Neural cell (in vitro differentiated cells): Measurements from ENCODE around the gene PRKAR1A. TPM values are rescaled to one million over a fixed set of nuclear protein-coding genes. Genes with fewer than 3 reads are reported as not detected.

ENCODE experiments used
- H2AFZ ChIP-seq: fragments of 200-600, 300-800 bp; sonication (generic), shearing (Covaris generic); 2 replicates; pipeline ENCODE4 v1.6.0; 2014; ENCODE audit warnings: low read depth, mild to moderate bottlenecking, antibody characterized with exemption, low read length, moderate library complexity
- H3F3A ChIP-seq: fragments of 200-600 bp; shearing (Covaris generic); 2 replicates; pipeline ENCODE4 v1.6.1; 2016; ENCODE audit warnings: mild to moderate bottlenecking, moderate library complexity, mixed read lengths, antibody characterized with exemption, low read length; ENCODE audit not compliant: insufficient read depth, poor library complexity, severe bottlenecking
- H3K27ac ChIP-seq: fragments of 200-600, 300-800 bp; sonication (generic), shearing (Covaris generic); 2 replicates; pipeline ENCODE4 v1.5.1; 2014; ENCODE audit warnings: mild to moderate bottlenecking, low read length, moderate library complexity
- H3K27me3 ChIP-seq: fragments of 300-800, 200-600 bp; sonication (generic), shearing (Covaris generic); 2 replicates; pipeline ENCODE4 v1.6.0; 2014; ENCODE audit warnings: mild to moderate bottlenecking, low read depth, low read length, moderate library complexity; ENCODE audit not compliant: insufficient read depth
- H3K36me3 ChIP-seq: fragments of 300-800, 200-600 bp; sonication (generic), shearing (Covaris generic); 2 replicates; pipeline ENCODE4 v1.5.1; 2014; ENCODE audit warnings: mild to moderate bottlenecking, antibody characterized with exemption, low read length, moderate library complexity; ENCODE audit not compliant: insufficient read depth
- H3K4me2 ChIP-seq: fragments of 300-800, 200-600 bp; sonication (generic), shearing (Covaris generic); 2 replicates; pipeline ENCODE4 v1.6.0; 2014; ENCODE audit warnings: mild to moderate bottlenecking, low read length
- H3K4me3 ChIP-seq: fragments of 300-800, 200-600 bp; sonication (generic), shearing (Covaris generic); 2 replicates; pipeline ENCODE4 v1.5.1; 2014; ENCODE audit warnings: mild to moderate bottlenecking, low read length, moderate library complexity
- H3K79me2 ChIP-seq: fragments of 200-600 bp; shearing (Covaris generic); replicated peaks from 2 replicates; pipeline ENCODE4 v1.6.0; 2014; ENCODE audit warnings: mild to moderate bottlenecking, low read length, moderate library complexity; ENCODE audit not compliant: insufficient read depth
- H3K9ac ChIP-seq: fragments of 300-800, 200-600 bp; sonication (generic), shearing (Covaris generic); 2 replicates; pipeline ENCODE4 v1.6.1; 2016; ENCODE audit warnings: mild to moderate bottlenecking, low read length, mixed read lengths
- H3K9me2 ChIP-seq: fragments of 200-600 bp; shearing (Covaris generic); 2 replicates; pipeline ENCODE4 v1.6.1; 2016; ENCODE audit warnings: mild to moderate bottlenecking, low read length, mixed read lengths; ENCODE audit not compliant: insufficient read depth
- H3K9me3 ChIP-seq: fragments of 200-600, 300-800 bp; sonication (generic), shearing (Covaris generic); 2 replicates; pipeline ENCODE4 v1.6.1; 2016; ENCODE audit warnings: mild to moderate bottlenecking, mixed run types, low read length, moderate library complexity, mixed read lengths
- H4K20me1 ChIP-seq: fragments of 200-600 bp; shearing (Covaris generic); 2 replicates; pipeline ENCODE4 v1.6.1; 2016; ENCODE audit warnings: mild to moderate bottlenecking, mixed run types; ENCODE audit not compliant: insufficient read depth
- EP300 ChIP-seq: fragments of 450-650 bp; conservative IDR thresholded peaks from 2 replicates; pipeline ENCODE4 v1.6.1; 2014; ENCODE audit warnings: antibody characterized with exemption, mild to moderate bottlenecking, moderate library complexity; ENCODE audit not compliant: poor library complexity, severe bottlenecking
- EZH2 ChIP-seq: fragments of 200-600, 300-800 bp; shearing (Covaris generic), sonication (generic); IDR thresholded peaks from 2 replicates; pipeline ENCODE4 v1.6.1; 2014; ENCODE audit warnings: antibody characterized with exemption, low read length, borderline replicate concordance, mild to moderate bottlenecking; ENCODE audit not compliant: insufficient read depth, poor library complexity, severe bottlenecking
- MXI1 ChIP-seq: fragments of 450-650 bp; conservative IDR thresholded peaks from 2 replicates; pipeline ENCODE4 v1.6.1; 2014; ENCODE audit warnings: antibody characterized with exemption, mild to moderate bottlenecking; ENCODE audit not compliant: poor library complexity, severe bottlenecking
- POLR2AphosphoS5 ChIP-seq: IDR thresholded peaks from 2 replicates; pipeline ENCODE4 v1.6.1; 2012
- RAD21 ChIP-seq: fragments of 450-650 bp; conservative IDR thresholded peaks from 2 replicates; pipeline ENCODE4 v1.6.1; 2014; ENCODE audit warnings: antibody characterized with exemption, mild to moderate bottlenecking, moderate library complexity
- SMC3 ChIP-seq: fragments of 450-650 bp; conservative IDR thresholded peaks from 2 replicates; pipeline ENCODE4 v1.6.1; 2014; ENCODE audit warnings: antibody characterized with exemption, mild to moderate bottlenecking, moderate library complexity; ENCODE audit not compliant: poor library complexity
- TAF1 ChIP-seq: IDR thresholded peaks from 2 replicates; pipeline ENCODE4 v1.6.1; 2012; ENCODE audit warnings: low read depth
- polyA plus RNA-seq: library from polyadenylated mRNA; depleted of rRNA; stranded (reverse); fragments of >200 nt; gene quantifications from 2 replicates; pipeline ENCODE4 v1.2.3, GENCODE V29; 2014
- TF ChIP-seq, protein P1 (sequence below): fragments of 450-650 bp; IDR thresholded peaks from 2 replicates; pipeline ENCODE4 v1.5.1; 2014; ENCODE audit warnings: antibody characterized with exemption, mild to moderate bottlenecking, moderate library complexity; ENCODE audit not compliant: poor library complexity, severe bottlenecking
- TF ChIP-seq, protein P2 (sequence below): IDR thresholded peaks from 2 replicates; pipeline ENCODE4 v1.6.1; 2012; ENCODE audit warnings: borderline replicate concordance

PRKAR1A gene
- polyA plus RNA-seq, 1 donor from 2014 or later, result 539 TPM

DNA sequence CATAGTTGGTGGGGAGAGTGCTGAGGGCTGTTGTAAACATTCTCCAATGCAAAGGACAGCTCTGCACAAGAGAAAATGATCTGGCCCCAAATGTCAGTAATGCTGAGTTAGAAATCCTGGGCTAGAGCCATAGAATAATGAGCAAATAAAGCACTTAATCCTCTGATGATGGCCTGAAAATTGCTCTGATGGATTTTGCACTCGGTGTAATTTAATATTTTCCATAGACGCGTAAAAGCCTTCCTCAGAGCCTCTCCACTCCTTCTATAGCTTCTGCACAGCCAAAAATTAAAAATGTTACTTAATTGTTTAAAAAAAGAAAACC lies 65.2 kb downstream of the PRKAR1A start:
- Histone ChIP-seq H3K9me3 (no peaks in the 10 kb centered on the region), H3K27me3 (no peaks in the 10 kb centered on the region), H3K27ac (no peak overlapping the region), H3K4me2 (no peak overlapping the region), H3K79me2 (no peaks in the 10 kb centered on the region), H3F3A (no peaks in the 10 kb centered on the region), H3K4me3 (no peak overlapping the region), H3K36me3 (no peaks in the 10 kb centered on the region), H2AFZ (no peak overlapping the region), H3K9ac (no peak overlapping the region), H3K9me2 (no peaks in the 10 kb centered on the region), H4K20me1 (no peaks in the 10 kb centered on the region)
- TF ChIP-seq POLR2AphosphoS5 (no peak), EZH2 (no peak), SMC3 (no peak), TAF1 (no peak), MXI1 (no peak), EP300 (no peak), RAD21 (no peak)
- TF ChIP-seq, protein P1, sequence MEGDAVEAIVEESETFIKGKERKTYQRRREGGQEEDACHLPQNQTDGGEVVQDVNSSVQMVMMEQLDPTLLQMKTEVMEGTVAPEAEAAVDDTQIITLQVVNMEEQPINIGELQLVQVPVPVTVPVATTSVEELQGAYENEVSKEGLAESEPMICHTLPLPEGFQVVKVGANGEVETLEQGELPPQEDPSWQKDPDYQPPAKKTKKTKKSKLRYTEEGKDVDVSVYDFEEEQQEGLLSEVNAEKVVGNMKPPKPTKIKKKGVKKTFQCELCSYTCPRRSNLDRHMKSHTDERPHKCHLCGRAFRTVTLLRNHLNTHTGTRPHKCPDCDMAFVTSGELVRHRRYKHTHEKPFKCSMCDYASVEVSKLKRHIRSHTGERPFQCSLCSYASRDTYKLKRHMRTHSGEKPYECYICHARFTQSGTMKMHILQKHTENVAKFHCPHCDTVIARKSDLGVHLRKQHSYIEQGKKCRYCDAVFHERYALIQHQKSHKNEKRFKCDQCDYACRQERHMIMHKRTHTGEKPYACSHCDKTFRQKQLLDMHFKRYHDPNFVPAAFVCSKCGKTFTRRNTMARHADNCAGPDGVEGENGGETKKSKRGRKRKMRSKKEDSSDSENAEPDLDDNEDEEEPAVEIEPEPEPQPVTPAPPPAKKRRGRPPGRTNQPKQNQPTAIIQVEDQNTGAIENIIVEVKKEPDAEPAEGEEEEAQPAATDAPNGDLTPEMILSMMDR, result no peak
- TF ChIP-seq, protein P2, sequence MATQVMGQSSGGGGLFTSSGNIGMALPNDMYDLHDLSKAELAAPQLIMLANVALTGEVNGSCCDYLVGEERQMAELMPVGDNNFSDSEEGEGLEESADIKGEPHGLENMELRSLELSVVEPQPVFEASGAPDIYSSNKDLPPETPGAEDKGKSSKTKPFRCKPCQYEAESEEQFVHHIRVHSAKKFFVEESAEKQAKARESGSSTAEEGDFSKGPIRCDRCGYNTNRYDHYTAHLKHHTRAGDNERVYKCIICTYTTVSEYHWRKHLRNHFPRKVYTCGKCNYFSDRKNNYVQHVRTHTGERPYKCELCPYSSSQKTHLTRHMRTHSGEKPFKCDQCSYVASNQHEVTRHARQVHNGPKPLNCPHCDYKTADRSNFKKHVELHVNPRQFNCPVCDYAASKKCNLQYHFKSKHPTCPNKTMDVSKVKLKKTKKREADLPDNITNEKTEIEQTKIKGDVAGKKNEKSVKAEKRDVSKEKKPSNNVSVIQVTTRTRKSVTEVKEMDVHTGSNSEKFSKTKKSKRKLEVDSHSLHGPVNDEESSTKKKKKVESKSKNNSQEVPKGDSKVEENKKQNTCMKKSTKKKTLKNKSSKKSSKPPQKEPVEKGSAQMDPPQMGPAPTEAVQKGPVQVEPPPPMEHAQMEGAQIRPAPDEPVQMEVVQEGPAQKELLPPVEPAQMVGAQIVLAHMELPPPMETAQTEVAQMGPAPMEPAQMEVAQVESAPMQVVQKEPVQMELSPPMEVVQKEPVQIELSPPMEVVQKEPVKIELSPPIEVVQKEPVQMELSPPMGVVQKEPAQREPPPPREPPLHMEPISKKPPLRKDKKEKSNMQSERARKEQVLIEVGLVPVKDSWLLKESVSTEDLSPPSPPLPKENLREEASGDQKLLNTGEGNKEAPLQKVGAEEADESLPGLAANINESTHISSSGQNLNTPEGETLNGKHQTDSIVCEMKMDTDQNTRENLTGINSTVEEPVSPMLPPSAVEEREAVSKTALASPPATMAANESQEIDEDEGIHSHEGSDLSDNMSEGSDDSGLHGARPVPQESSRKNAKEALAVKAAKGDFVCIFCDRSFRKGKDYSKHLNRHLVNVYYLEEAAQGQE, result no peak

DNA sequence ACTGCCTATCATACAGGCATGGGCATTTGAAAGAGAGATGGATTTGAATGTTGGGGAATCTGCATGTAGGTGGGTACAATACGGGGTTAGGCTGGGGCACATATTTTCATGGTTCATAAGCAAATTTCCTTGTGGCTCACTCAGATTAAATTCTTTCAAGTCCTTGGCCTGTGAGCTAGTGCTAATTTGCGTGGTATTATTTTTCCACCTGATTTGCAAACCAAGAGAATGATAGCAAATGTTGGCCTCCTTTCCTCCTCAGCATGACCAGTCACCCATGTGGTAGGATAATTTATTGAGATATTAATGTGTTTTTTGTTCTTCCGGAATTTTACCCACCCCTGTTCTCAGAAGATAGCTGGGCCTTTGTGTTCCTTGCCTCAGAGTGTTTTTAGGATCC lies 66.0 kb downstream of the PRKAR1A start:
- Histone ChIP-seq H3K36me3 (no peaks in the 10 kb centered on the region), H3K9ac (no peak overlapping the region), H3K9me2 (no peaks in the 10 kb centered on the region), H3K4me2 (no peak overlapping the region), H4K20me1 (no peaks in the 10 kb centered on the region), H3K4me3 (no peak overlapping the region), H3K9me3 (no peaks in the 10 kb centered on the region), H3K27ac (no peak overlapping the region), H3K27me3 (no peaks in the 10 kb centered on the region), H3K79me2 (no peaks in the 10 kb centered on the region), H2AFZ (no peak overlapping the region), H3F3A (no peaks in the 10 kb centered on the region)
- TF ChIP-seq MXI1 (no peak), SMC3 (no peak), EP300 (no peak), TAF1 (no peak), EZH2 (no peak), RAD21 (no peak), POLR2AphosphoS5 (no peak)
- TF ChIP-seq, protein P1, result no peak
- TF ChIP-seq, protein P2, result no peak
